Omental fat pad (tissue), 4 donors: ENCODE measurements around the gene RPA3. TPM values are rescaled to one million over a fixed set of nuclear protein-coding genes. Genes with fewer than 3 reads are reported as not detected.
"Not testable (repeated sequence)": the region's sequence is repeated elsewhere in the genome, so short reads cannot be mapped to it uniquely, and the experiment has no call there.

Source experiments
- ATAC-seq: fragments of 150-250 bp; one replicate; pipeline ENCODE4 v1.9.1; 2016; ENCODE audit warnings: mild to moderate bottlenecking, moderate library complexity; ENCODE audit not compliant: low FRiP score
- DNase-seq: peaks from one replicate; pipeline ENCODE4 v3.0.0-alpha.2; 2019; ENCODE audit warnings: low spot score
- total RNA-seq, 4 donors: library from RNA; depleted of rRNA; stranded (reverse); fragments of >200 nt; gene quantifications; one replicate each; pipeline ENCODE4 v1.1.0, GENCODE V29; 2016
- TF ChIP-seq, protein P1 (sequence below), 3 donors: fragments of 450-650 bp; IDR thresholded peaks; one replicate each; pipeline ENCODE4 v1.5.1; 2016 to 2017; ENCODE audit warnings: antibody characterized with exemption in 3 of 3, mild to moderate bottlenecking in 3 of 3, moderate library complexity in 2 of 3

RPA3 gene
- total RNA-seq, 4 donors from 2014 or later = 9.7 to 19.3 (median 17.9) TPM

DNA sequence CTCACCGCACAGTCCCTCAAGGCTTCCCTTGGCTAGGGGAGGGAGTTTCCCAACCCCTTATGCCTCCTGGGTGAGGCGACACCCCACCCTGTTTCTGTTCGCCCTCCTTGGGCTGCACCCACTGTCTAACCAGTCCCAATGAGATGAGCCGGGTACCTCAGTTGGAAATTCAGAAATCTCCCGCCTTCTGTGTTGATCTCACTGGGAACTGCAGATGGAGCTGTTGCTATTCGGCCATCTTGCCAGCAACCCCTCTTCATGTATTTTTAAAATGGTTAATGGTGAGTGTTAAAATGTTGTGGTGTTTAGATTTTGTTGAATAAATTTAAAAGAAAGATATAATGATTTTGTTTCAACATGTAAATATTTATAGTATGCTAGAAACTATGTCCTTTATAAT is 55.9 kb downstream of the RPA3 start:
- no peak for ATAC-seq
- TF ChIP-seq, protein P1, sequence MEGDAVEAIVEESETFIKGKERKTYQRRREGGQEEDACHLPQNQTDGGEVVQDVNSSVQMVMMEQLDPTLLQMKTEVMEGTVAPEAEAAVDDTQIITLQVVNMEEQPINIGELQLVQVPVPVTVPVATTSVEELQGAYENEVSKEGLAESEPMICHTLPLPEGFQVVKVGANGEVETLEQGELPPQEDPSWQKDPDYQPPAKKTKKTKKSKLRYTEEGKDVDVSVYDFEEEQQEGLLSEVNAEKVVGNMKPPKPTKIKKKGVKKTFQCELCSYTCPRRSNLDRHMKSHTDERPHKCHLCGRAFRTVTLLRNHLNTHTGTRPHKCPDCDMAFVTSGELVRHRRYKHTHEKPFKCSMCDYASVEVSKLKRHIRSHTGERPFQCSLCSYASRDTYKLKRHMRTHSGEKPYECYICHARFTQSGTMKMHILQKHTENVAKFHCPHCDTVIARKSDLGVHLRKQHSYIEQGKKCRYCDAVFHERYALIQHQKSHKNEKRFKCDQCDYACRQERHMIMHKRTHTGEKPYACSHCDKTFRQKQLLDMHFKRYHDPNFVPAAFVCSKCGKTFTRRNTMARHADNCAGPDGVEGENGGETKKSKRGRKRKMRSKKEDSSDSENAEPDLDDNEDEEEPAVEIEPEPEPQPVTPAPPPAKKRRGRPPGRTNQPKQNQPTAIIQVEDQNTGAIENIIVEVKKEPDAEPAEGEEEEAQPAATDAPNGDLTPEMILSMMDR (IDR thresholded peaks at IDR 0.05) = no peak

DNA sequence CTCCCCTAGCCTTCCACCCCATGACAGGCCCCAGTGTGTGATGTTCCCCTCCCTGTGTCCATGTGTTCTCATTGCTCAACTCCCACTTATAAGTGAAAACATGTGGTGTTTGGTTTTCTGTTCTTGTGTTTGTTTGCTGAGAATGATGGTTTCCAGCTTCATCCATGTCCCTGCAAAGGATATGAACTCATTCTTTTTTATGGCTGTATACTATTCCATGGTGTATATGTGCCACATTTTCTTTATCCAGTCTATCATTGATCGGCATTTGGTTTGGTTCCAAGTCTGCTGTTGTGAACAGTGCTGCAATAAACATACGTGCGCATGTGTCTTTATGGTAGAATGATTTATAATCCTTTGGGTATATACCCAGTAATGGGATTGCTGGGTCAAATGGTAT is 61.9 kb downstream of the RPA3 start:
- ATAC-seq, DNase-seq: not testable (repeated sequence)

More for the DNA sequence above, 55.9 kb downstream of the RPA3 start:
- no peak for DNase-seq

DNA sequence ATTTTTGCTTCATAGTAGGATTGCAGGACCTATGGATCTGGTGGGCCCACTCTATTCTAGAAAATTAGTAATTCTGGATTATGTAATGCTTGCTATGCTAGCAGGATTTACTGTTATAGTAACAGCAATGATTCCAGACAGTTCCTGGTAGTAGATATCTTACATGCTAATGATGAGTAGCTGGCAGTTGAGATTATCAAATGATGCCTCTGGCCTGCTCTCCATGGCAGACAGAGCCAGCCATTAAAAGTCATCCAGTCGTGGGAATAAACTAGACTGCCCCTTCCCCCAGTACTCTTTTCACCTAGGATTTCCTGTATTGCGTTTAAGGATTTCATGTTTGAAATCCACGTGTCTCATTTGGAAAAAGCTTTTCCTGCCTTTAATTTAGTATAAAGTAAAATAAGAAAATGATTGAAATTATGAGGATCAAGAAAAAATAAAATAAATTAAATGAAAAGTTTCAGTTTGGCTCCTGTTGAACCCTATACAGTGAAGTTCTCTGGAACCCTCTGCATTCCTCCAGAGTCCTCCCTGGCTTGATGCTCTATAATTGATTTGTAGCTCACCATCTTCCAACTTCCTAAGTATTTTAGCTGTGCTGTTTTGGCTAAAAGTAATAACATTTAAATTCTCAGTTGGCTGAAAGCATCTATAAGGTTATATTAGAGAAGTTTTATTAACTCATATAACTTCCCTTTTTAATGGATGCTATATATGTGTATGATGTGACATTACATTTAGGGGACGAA is 63.3 kb downstream of the RPA3 start:
- TF ChIP-seq, protein P1 (IDR thresholded peaks at IDR 0.05) = no peak
- ATAC-seq (no peak), DNase-seq (no peak)

DNA sequence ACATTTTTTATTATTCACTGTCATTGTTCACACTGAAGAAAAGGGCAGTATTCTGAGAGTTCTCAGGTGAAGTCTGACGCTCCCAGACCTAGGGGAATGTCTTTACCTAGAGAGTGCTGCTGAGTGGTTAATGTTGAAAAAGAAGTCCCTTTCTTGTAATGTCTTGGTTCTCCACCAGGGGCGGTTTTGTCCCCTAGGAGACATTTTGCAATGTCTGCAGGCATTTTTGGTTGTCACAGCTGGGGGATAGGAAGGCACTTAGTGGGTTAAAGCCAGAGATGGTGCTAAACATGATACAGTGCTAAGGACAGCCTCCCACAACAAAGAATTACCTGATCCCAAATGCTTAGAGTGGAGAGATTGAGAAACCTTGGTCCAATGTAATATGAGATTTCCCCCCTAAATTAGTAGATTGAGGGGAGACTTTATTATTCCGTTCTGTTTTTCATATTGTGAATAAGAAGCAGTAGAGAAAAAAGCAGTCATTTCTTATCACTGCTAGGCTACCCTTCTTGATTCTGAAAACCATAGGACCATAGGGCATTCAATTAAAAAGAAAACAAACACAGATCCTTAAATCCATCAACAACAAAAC is 64.7 kb downstream of the RPA3 start:
- ATAC-seq (no peak), DNase-seq (no peak)
- TF ChIP-seq, protein P1 (IDR thresholded peaks at IDR 0.05) = no peak

DNA sequence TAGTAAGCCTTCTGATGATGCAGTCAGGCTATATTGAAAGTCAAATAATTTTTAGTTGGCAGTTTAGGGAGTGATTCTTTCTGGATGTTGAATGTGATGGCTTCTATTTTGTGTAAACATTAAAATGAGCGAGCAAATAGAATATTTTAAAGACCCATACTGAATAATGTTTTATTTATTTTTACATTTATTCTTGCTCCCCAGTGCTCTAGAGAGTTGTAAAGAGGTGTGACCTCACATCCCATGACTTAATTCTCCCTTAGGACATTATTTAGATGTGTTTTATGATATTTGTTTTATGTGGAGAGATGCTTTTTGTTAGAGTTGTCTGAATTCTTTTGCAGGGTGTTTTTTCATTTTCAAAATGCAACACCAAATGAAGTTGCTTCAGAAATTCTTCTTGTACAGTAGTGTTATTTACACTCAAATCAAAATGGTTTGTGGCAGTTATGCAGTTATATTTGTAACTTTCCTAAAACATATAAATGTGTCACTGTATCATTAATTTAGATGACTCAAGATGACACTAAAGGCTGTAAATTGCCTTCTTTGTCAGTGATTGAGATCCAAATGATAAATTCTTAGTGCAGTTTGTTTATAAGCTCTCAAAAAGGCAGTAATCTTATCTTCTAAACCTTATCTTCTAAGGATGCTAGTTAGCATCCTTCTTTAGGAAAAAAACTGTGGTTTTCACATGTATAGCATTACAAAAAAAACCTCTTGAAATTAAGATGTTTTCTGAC is 65.4 kb downstream of the RPA3 start:
- DNase-seq (no peak), ATAC-seq (no peak)
- TF ChIP-seq, protein P1 (IDR thresholded peaks at IDR 0.05) = no peak

DNA sequence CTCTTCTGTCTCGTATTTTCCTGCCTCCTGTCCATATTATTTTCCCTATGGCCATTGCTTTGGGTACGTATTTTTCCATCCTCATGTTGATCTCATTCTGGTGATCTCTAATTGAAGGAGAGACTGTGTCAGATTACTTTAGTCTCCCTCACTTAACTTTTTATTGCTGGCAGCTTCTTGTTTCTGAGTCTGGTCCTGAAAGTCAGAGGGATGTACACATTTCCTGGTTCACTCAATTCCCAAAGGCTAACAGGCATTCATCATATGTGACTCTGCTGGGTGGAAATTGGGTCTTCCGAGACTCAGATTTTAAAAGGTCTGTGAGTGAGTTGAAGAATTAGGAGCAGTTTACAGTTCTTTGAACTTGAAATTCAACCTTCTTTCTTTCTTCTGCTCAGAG is 66.9 kb downstream of the RPA3 start:
- no peak for DNase-seq
- TF ChIP-seq, protein P1 (IDR thresholded peaks at IDR 0.05) = no peak
- no peak for ATAC-seq

DNA sequence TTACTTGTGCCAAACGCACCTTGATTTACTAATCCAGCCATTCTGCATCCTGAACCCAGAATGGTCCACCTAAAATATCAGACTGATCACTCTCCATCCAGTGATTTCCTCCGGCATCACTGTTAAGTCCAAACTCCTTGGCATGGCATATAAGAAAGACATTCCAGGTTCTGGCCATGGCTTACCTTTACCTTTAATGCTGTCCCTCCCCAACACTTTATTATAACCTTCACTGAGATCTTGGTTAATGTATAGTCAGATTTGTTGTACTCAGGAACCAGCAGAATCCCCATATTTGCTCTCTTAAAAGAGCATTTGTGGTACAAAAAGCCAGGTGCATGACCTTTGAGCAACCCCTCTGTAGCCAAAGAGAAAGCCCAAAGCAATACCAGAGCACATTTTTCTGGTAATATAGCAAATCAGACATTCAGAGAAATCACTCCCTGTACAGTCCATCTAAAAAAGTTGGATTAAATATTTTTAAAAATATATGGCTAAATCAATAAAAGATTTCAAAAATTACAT is 67.7 kb downstream of the RPA3 start:
- ATAC-seq = no peak
- TF ChIP-seq, protein P1 (IDR thresholded peaks at IDR 0.05) = no peak

More for the DNA sequence above, 67.7 kb downstream of the RPA3 start:
- no peak for DNase-seq
